Common myeloid progenitor, CD34-positive (primary cell): ENCODE measurements around the gene ADNP.

Experiments used
- CTCF ChIA-PET: fragments of 350-600 bp; sonication (Branson Sonifier 250); formaldehyde crosslinking; loops from one replicate; lab custom pipeline; 2021; ENCODE audit warnings: antibody characterized with exemption; lab: Charles Lee
- POLR2A ChIA-PET: fragments of 350-600 bp; sonication (Branson Sonifier 250); formaldehyde crosslinking; loops from one replicate; lab custom pipeline; 2021; ENCODE audit warnings: antibody characterized with exemption; lab: Charles Lee
- DNase-seq, 3 donors: peaks; one replicate each; pipeline versions ENCODE4 v3.0.0 to v3.0.0-alpha.2; 2013
- H3K27ac ChIP-seq, 2 experiments: 1 replicate in 1 of 2; 2 replicates in 1 of 2; pipeline ENCODE4 v1.7.0; 2013; ENCODE audit warnings: inconsistent platforms in 2 of 2, low read length in 2 of 2, mild to moderate bottlenecking in 2 of 2, low read depth in 1 of 2, moderate library complexity in 1 of 2; ENCODE audit not compliant: severe bottlenecking in 2 of 2, insufficient read depth in 1 of 2, poor library complexity in 1 of 2
- H3K27me3 ChIP-seq, 5 experiments: replicated peaks in 2 of 5; 1 replicate in 3 of 5; 2 replicates in 2 of 5; pipeline versions ENCODE4 v1.6.1 to v1.7.0; 2013; ENCODE audit warnings: low read length in 4 of 5, mild to moderate bottlenecking in 2 of 5, moderate library complexity in 2 of 5, inconsistent platforms in 1 of 5; ENCODE audit not compliant: insufficient read depth in 5 of 5, control insufficient read depth in 4 of 5
- H3K36me3 ChIP-seq, 4 experiments: 1 replicate in 2 of 4; 2 replicates in 2 of 4; pipeline versions ENCODE4 v1.6.1 to v1.7.0; 2013; ENCODE audit warnings: low read length in 3 of 4, control low read depth in 1 of 4, mild to moderate bottlenecking in 1 of 4; ENCODE audit not compliant: control insufficient read depth in 4 of 4, insufficient read depth in 4 of 4
- H3K4me1 ChIP-seq, 4 experiments: 1 replicate in 3 of 4; 2 replicates in 1 of 4; pipeline versions ENCODE4 v1.6.1 to v1.7.1; 2013; ENCODE audit warnings: low read length in 3 of 4, mild to moderate bottlenecking in 3 of 4, control low read depth in 1 of 4, inconsistent platforms in 1 of 4, moderate library complexity in 1 of 4; ENCODE audit not compliant: control insufficient read depth in 4 of 4, insufficient read depth in 4 of 4; ENCODE audit errors: control extremely low read depth in 1 of 4
- H3K4me3 ChIP-seq, 7 experiments: 1 replicate in 4 of 7; 2 replicates in 3 of 7; pipeline versions ENCODE4 v1.5.1 to v1.7.0; 2013; ENCODE audit warnings: mild to moderate bottlenecking in 7 of 7, low read length in 6 of 7, moderate library complexity in 6 of 7, inconsistent platforms in 2 of 7, low read depth in 2 of 7, control low read depth in 1 of 7; ENCODE audit not compliant: insufficient read depth in 4 of 7, control insufficient read depth in 1 of 7; ENCODE audit errors: extremely low read depth in 1 of 7
- H3K9me3 ChIP-seq, 5 experiments: 1 replicate in 4 of 5; 2 replicates in 1 of 5; pipeline versions ENCODE4 v1.6.1 to v1.7.1; 2013; ENCODE audit warnings: low read length in 4 of 5, mild to moderate bottlenecking in 2 of 5, inconsistent platforms in 1 of 5, low read depth in 1 of 5, moderate library complexity in 1 of 5; ENCODE audit not compliant: control insufficient read depth in 4 of 5, insufficient read depth in 2 of 5; ENCODE audit errors: control extremely low read depth in 1 of 5
- WGBS: methylation state at CpG from one replicate; pipeline ENCODE4 v1.1.5; 2013; ENCODE audit not compliant: insufficient coverage; 5-methylcytosine and 5-hydroxymethylcytosine counted together

Gene ADNP

GRCh38 chr20:50876816-50877215, 54.4 kb downstream of the ADNP start:
- H3K27ac ChIP-seq, result no peak overlapping the region
- 99% methylated on average over 7 of the region's 7 CpGs for WGBS
- peaks cover 0 to 10% (median 8%) of the 10 kb centered on the region in 4 experiments for H3K4me1 ChIP-seq
- DNase-seq, result no peak
- no peaks in the 10 kb centered on the region for H3K9me3 ChIP-seq
- POLR2A ChIA-PET, result no interaction called here
- peaks cover 0 to 27% (median 11%) of the 10 kb centered on the region in 4 experiments for H3K36me3 ChIP-seq
- no peak overlapping the region for H3K4me3 ChIP-seq
- CTCF ChIA-PET, result interaction anchor here (1.2 to 1.8 kb wide), 2 partner anchors 28 to 82 kb away, joined by 3 to 4 read pairs; partner anchors contain the start of gene BCAS4
- H3K27me3 ChIP-seq, result no peaks in the 10 kb centered on the region

- Histone ChIP-seq H3K9me3 (no peaks in the 10 kb centered on the region), H3K36me3 (peaks cover 0 to 27% (median 11%) of the 10 kb centered on the region in 4 experiments), H3K4me3 (no peak overlapping the region), H3K27me3 (no peaks in the 10 kb centered on the region), H3K27ac (no peak overlapping the region), H3K4me1 (peaks cover 0 to 16% (median 11%) of the 10 kb centered on the region in 4 experiments)
- CTCF ChIA-PET, result interaction anchor here (1.2 to 1.8 kb wide), 2 partner anchors 28 to 82 kb away, joined by 3 to 4 read pairs; partner anchors contain the start of gene BCAS4
- DNase-seq, result no peak
- POLR2A ChIA-PET, result no interaction called here
- WGBS, result 97% methylated on average over 18 of the region's 19 CpGs
These were observed 55.1 kb downstream of the ADNP start for GRCh38 chr20:50876063-50876685.

GRCh38 chr20:50874758-50875665, 56.2 kb downstream of the ADNP start:
- CTCF ChIA-PET, result interaction anchor here (1.1 kb wide), 1 partner anchor 8 kb away, joined by 4 read pairs; no protein-coding TSS in a partner anchor
- no peak for DNase-seq
- Histone ChIP-seq H3K36me3 (peaks cover 0 to 23% (median 8%) of the 10 kb centered on the region in 4 experiments), H3K4me1 (peaks cover 0 to 17% (median 11%) of the 10 kb centered on the region in 4 experiments), H3K27me3 (no peaks in the 10 kb centered on the region), H3K27ac (no peak overlapping the region), H3K9me3 (no peaks in the 10 kb centered on the region), H3K4me3 (no peak overlapping the region)
- POLR2A ChIA-PET, result no interaction called here
- WGBS, result 97% methylated on average over 10 of the region's 28 CpGs

DNA sequence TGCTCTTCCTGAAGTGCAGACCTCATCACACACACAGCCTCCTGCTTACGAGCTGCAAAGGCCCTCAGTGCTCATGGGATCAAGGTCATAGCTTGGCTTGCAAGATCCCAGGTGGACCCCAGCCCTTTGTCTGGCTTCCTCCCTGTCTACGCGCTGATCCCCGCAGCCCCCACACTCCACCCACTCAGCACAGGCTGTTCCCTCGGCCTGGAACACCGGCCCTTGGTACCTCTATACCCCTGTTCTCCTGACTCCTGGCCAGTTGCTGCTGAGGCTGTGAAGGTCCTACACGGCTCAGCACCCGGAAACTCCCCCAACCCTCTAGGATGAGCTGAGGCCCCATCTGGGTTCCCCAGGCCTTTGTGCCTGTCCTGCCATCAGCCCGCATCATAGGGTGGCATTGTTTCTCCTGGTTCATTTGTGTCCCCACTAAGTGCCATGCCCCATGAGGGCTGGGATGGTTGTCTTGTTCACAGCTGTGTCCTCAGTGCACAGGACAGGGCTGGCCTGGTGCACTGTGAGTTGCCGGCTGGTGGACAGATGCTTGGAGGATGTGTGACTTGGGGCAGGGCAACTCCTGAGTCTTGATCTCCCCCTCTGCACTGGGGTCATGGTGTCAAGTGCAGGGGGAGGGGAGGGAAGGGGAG, 57.0 kb downstream of the ADNP start:
- 97% methylated on average over 10 of the region's 10 CpGs for WGBS
- CTCF ChIA-PET, result interaction anchor here (1.0 to 2.1 kb wide), 4 partner anchors 9 to 55 kb away, joined by 3 to 7 read pairs (median 6); no protein-coding TSS in a partner anchor
- no peak for DNase-seq
- Histone ChIP-seq H3K9me3 (no peaks in the 10 kb centered on the region), H3K27ac (no peak overlapping the region), H3K36me3 (peaks cover 0 to 20% (median 6%) of the 10 kb centered on the region in 4 experiments), H3K4me3 (no peak overlapping the region), H3K4me1 (peaks cover 0 to 17% (median 11%) of the 10 kb centered on the region in 4 experiments), H3K27me3 (no peaks in the 10 kb centered on the region)
- POLR2A ChIA-PET, result no interaction called here

DNA sequence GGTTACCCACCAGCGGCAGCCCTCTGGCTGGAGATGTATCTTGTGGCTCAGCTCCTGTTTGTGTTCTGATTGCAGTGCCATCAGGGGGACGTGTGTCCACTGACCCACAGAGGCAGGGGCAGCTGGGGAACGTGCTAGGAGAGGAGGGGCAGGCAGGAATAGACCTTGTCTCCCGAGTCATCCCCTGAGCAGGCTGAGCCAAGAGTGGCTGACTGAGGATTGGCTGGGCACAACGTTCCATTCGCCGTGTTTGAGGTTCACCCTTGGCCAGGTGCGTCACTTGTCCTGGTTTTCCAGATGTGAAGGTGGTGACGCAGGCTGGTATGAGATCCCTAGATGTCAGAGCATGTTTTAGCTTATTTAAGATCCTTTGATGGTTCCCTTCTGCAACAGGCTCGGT, 57.7 kb downstream of the ADNP start:
- Histone ChIP-seq H3K27me3 (no peaks in the 10 kb centered on the region), H3K27ac (no peak overlapping the region), H3K36me3 (peaks cover 0 to 17% (median 7%) of the 10 kb centered on the region in 4 experiments), H3K4me3 (no peak overlapping the region), H3K4me1 (peaks cover 0 to 17% (median 11%) of the 10 kb centered on the region in 4 experiments), H3K9me3 (no peaks in the 10 kb centered on the region)
- CTCF ChIA-PET, result interaction anchor here (1.0 to 2.1 kb wide), 3 partner anchors 22 to 55 kb away, joined by 3 to 7 read pairs (median 7); no protein-coding TSS in a partner anchor
- no peak for DNase-seq
- POLR2A ChIA-PET, result no interaction called here
- WGBS, result 84% methylated on average over 10 of the region's 10 CpGs

DNA sequence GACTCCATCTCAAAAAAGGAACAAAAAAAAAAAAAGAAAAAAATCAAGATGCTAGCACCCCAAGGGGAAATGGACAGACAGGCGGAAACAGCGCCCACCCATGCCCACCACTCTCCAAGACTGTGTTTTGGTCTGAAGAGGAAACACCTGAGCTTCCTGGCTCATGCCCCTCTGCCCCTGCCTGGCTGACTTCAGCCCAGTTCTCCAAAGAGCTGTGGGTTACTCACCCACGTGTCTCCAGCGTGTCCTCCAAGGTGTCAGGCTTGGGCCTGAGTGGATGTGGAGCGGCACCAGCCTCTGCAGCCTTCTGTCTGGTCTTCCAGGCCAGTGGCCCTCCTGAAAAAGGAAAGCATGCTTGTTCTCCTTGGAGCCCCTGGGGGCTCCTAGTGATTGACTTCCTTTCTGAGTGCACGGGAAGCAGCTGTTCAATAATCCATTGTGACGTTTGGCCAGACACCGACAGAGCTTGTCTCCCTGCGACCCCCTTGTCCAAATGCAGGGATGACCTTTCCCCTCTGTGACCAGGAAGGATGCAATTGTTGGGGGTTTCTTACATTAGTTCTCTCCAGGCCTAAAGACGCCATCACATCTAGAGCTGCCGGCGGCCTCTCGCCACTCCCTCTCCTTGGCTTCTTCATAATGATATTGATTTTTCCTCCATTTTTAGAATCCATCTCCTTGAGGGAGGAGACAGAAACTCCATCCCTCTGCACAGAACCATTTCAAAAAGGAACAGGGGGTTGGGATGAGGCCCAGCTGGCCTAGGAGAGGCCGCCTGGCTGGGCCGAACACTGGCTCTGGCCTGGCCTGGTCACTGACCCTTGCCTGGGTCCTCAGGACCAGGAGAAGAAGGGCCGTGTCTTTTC, 58.4 kb downstream of the ADNP start:
- Histone ChIP-seq H3K27ac (no peak overlapping the region), H3K27me3 (no peaks in the 10 kb centered on the region), H3K36me3 (peaks cover 0 to 20% (median 9%) of the 10 kb centered on the region in 4 experiments), H3K9me3 (no peaks in the 10 kb centered on the region), H3K4me1 (peaks cover 0 to 17% (median 11%) of the 10 kb centered on the region in 4 experiments), H3K4me3 (no peak overlapping the region)
- WGBS, result 51% methylated on average over 16 of the region's 16 CpGs
- peak; percentile 36 to 96 (median 92) for DNase-seq
- POLR2A ChIA-PET, result interaction anchor here (0.7 to 0.8 kb wide), 2 partner anchors 30 to 668 kb away, joined by 3 read pairs; no protein-coding TSS in a partner anchor
- CTCF ChIA-PET, result interaction anchor here (0.7 to 2.1 kb wide), 6 partner anchors 12 to 56 kb away, joined by 3 to 7 read pairs (median 6); no protein-coding TSS in a partner anchor
